ENCODE measurements around the gene DSP. TPM values are rescaled to one million over a fixed set of nuclear protein-coding genes. Genes with fewer than 3 reads are reported as not detected.

The DSP gene
- total and polyA plus RNA-seq, 4 experiments from 2014 or later, result not detected

- Histone ChIP-seq H3K27ac (ENCODE audit: low read depth, low read length) (no peak overlapping the region), H3K27me3 (ENCODE audit: insufficient read depth, low read length) (peaks cover 20% of the 10 kb centered on the region), H3K4me3 (ENCODE audit: low read length in 2 of 2) (no peak overlapping the region), H3K4me1 (ENCODE audit: insufficient read depth, low read length) (peaks cover 10% of the 10 kb centered on the region), H3K9me3 (ENCODE audit: control insufficient read depth in 1 of 2, low read length in 2 of 2) (no peaks in the 10 kb centered on the region), H3K36me3 (ENCODE audit: insufficient read depth, low read length) (no peaks in the 10 kb centered on the region)
- H3K9me3 Mint-ChIP-seq, result no peaks in the 10 kb centered on the region
- ChIA-PET POLR2A (ENCODE audit: partially characterized antibody) (no interaction called here), CTCF (ENCODE audit: partially characterized antibody) (interaction anchor here (1.5 kb wide), 1 partner anchor 10 kb away, joined by 3 read pairs; no protein-coding TSS in a partner anchor)
- intact Hi-C loops (cut with micrococcal nuclease), result no loop called here
- H3K27ac Mint-ChIP-seq, result no peak overlapping the region
- no peaks in the 10 kb centered on the region for H3K36me3 Mint-ChIP-seq
- no peak overlapping the region for H3K4me3 Mint-ChIP-seq
- peaks cover 49 to 50% of the 10 kb centered on the region in 2 donors for H3K27me3 Mint-ChIP-seq
- peaks cover 2 to 15% (median 6%) of the 10 kb centered on the region in 4 donors for H3K4me1 Mint-ChIP-seq
- DNase-seq, result no peak
Measured at GRCh38 chr6:7537565-7538174, 3.8 kb upstream of the DSP start.

- CTCF ChIA-PET (ENCODE audit: partially characterized antibody), result interaction anchor here (1.5 kb wide), 1 partner anchor 10 kb away, joined by 3 read pairs; no protein-coding TSS in a partner anchor
- Histone ChIP-seq H3K4me3 (ENCODE audit: low read length in 2 of 2) (no peak overlapping the region), H3K9me3 (ENCODE audit: control insufficient read depth in 1 of 2, low read length in 2 of 2) (no peaks in the 10 kb centered on the region), H3K27ac (ENCODE audit: low read depth, low read length) (no peak overlapping the region), H3K27me3 (ENCODE audit: insufficient read depth, low read length) (peaks cover 21% of the 10 kb centered on the region), H3K4me1 (ENCODE audit: insufficient read depth, low read length) (peaks cover 16% of the 10 kb centered on the region), H3K36me3 (ENCODE audit: insufficient read depth, low read length) (no peaks in the 10 kb centered on the region)
- Mint-ChIP-seq H3K9me3 (no peaks in the 10 kb centered on the region), H3K27me3 (peaks cover 48 to 50% of the 10 kb centered on the region in 2 donors), H3K4me3 (peak overlapping the region in 2 of 8 donors; percentile 21 to 28), H3K4me1 (peaks cover 2 to 15% (median 6%) of the 10 kb centered on the region in 4 donors), H3K27ac (no peak overlapping the region), H3K36me3 (no peaks in the 10 kb centered on the region)
- POLR2A ChIA-PET (ENCODE audit: partially characterized antibody), result no interaction called here
- intact Hi-C loops (cut with micrococcal nuclease), result no loop called here
- no peak for DNase-seq
Measured at GRCh38 chr6:7538484-7538883, 3.0 kb upstream of the DSP start.

GRCh38 chr6:7540595-7540994 lies 876 bp upstream of the DSP start:
- no peak for DNase-seq
- Mint-ChIP-seq H3K27me3 (peaks cover 55 to 56% of the 10 kb centered on the region in 2 donors), H3K4me1 (peaks cover 2 to 15% (median 8%) of the 10 kb centered on the region in 4 donors), H3K36me3 (no peaks in the 10 kb centered on the region), H3K27ac (no peak overlapping the region), H3K4me3 (peak overlapping the region; percentile 66 to 83 (median 74)), H3K9me3 (peaks cover 0 to 2% (median 0%) of the 10 kb centered on the region in 8 donors)
- Histone ChIP-seq H3K27me3 (ENCODE audit: insufficient read depth, low read length) (peaks cover 28% of the 10 kb centered on the region), H3K27ac (ENCODE audit: low read depth, low read length) (no peak overlapping the region), H3K9me3 (ENCODE audit: control insufficient read depth in 1 of 2, low read length in 2 of 2) (no peaks in the 10 kb centered on the region), H3K36me3 (ENCODE audit: insufficient read depth, low read length) (no peaks in the 10 kb centered on the region), H3K4me1 (ENCODE audit: insufficient read depth, low read length) (peaks cover 16% of the 10 kb centered on the region), H3K4me3 (ENCODE audit: low read length in 2 of 2) (no peak overlapping the region)
- CTCF ChIA-PET (ENCODE audit: partially characterized antibody), result no interaction called here
- POLR2A ChIA-PET (ENCODE audit: partially characterized antibody), result no interaction called here
- intact Hi-C loops (cut with micrococcal nuclease), result no loop called here

GRCh38 chr6:7542065-7542873 lies 798 bp downstream of the DSP start:
- H3K27ac ChIP-seq (ENCODE audit: low read depth, low read length), result no peak overlapping the region
- Mint-ChIP-seq H3K4me3 (peak overlapping the region; percentile 73 to 83 (median 79)), H3K27ac (no peak overlapping the region), H3K4me1 (peaks cover 2 to 15% (median 8%) of the 10 kb centered on the region in 4 donors), H3K9me3 (peaks cover 0 to 3% (median 0%) of the 10 kb centered on the region in 8 donors), H3K27me3 (peaks cover 55 to 58% of the 10 kb centered on the region in 2 donors), H3K36me3 (no peaks in the 10 kb centered on the region)
- ChIA-PET CTCF (ENCODE audit: partially characterized antibody) (no interaction called here), POLR2A (ENCODE audit: partially characterized antibody) (no interaction called here)
- H3K27me3 ChIP-seq (ENCODE audit: insufficient read depth, low read length), result peaks cover 33% of the 10 kb centered on the region
- H3K36me3 ChIP-seq (ENCODE audit: insufficient read depth, low read length), result no peaks in the 10 kb centered on the region
- H3K4me1 ChIP-seq (ENCODE audit: insufficient read depth, low read length), result peaks cover 16% of the 10 kb centered on the region
- intact Hi-C loops (cut with micrococcal nuclease), result no loop called here
- peak in 3 of 5 donors; percentile 5 to 34 (median 10) for DNase-seq
- H3K4me3 ChIP-seq (ENCODE audit: low read length in 2 of 2), result peak overlapping the region in 1 of 2 donors; percentile 39
- no peaks in the 10 kb centered on the region for H3K9me3 ChIP-seq (ENCODE audit: control insufficient read depth in 1 of 2, low read length in 2 of 2)

GRCh38 chr6:7542874-7543624 lies 1.6 kb downstream of the DSP start:
- H3K4me3 Mint-ChIP-seq, result peak overlapping the region in 7 of 8 donors; percentile 24 to 64 (median 49)
- H3K4me1 ChIP-seq (ENCODE audit: insufficient read depth, low read length), result peaks cover 16% of the 10 kb centered on the region
- no peak overlapping the region for H3K4me3 ChIP-seq (ENCODE audit: low read length in 2 of 2)
- H3K36me3 ChIP-seq (ENCODE audit: insufficient read depth, low read length), result no peaks in the 10 kb centered on the region
- H3K27me3 Mint-ChIP-seq, result peaks cover 53 to 55% of the 10 kb centered on the region in 2 donors
- ChIA-PET POLR2A (ENCODE audit: partially characterized antibody) (no interaction called here), CTCF (ENCODE audit: partially characterized antibody) (no interaction called here)
- intact Hi-C loops (cut with micrococcal nuclease), result no loop called here
- H3K9me3 ChIP-seq (ENCODE audit: control insufficient read depth in 1 of 2, low read length in 2 of 2), result no peaks in the 10 kb centered on the region
- peaks cover 2 to 15% (median 8%) of the 10 kb centered on the region in 4 donors for H3K4me1 Mint-ChIP-seq
- no peak overlapping the region for H3K27ac Mint-ChIP-seq
- peaks cover 33% of the 10 kb centered on the region for H3K27me3 ChIP-seq (ENCODE audit: insufficient read depth, low read length)
- H3K36me3 Mint-ChIP-seq, result no peaks in the 10 kb centered on the region
- no peak overlapping the region for H3K27ac ChIP-seq (ENCODE audit: low read depth, low read length)
- peaks cover 0 to 4% (median 0%) of the 10 kb centered on the region in 8 donors for H3K9me3 Mint-ChIP-seq
- peak in 1 of 5 donors; percentile 21 for DNase-seq

GRCh38 chr6:7543789-7544424 lies 2.4 kb downstream of the DSP start:
- peak overlapping the region in 2 of 7 donors; percentile 2 to 27 for H3K27ac Mint-ChIP-seq
- Histone ChIP-seq H3K9me3 (ENCODE audit: control insufficient read depth in 1 of 2, low read length in 2 of 2) (no peaks in the 10 kb centered on the region), H3K4me3 (ENCODE audit: low read length in 2 of 2) (no peak overlapping the region), H3K4me1 (ENCODE audit: insufficient read depth, low read length) (peaks cover 16% of the 10 kb centered on the region), H3K27me3 (ENCODE audit: insufficient read depth, low read length) (peaks cover 29% of the 10 kb centered on the region), H3K27ac (ENCODE audit: low read depth, low read length) (no peak overlapping the region), H3K36me3 (ENCODE audit: insufficient read depth, low read length) (no peaks in the 10 kb centered on the region)
- DNase-seq, result no peak
- H3K36me3 Mint-ChIP-seq, result no peaks in the 10 kb centered on the region
- peaks cover 49 to 50% of the 10 kb centered on the region in 2 donors for H3K27me3 Mint-ChIP-seq
- ChIA-PET POLR2A (ENCODE audit: partially characterized antibody) (no interaction called here), CTCF (ENCODE audit: partially characterized antibody) (no interaction called here)
- intact Hi-C loops (cut with micrococcal nuclease), result no loop called here
- peaks cover 0 to 4% (median 0%) of the 10 kb centered on the region in 8 donors for H3K9me3 Mint-ChIP-seq
- H3K4me1 Mint-ChIP-seq, result peaks cover 2 to 11% (median 7%) of the 10 kb centered on the region in 4 donors
- peak overlapping the region in 7 of 8 donors; percentile 17 to 71 (median 27) for H3K4me3 Mint-ChIP-seq

All from CD4-positive, alpha-beta memory T cell (primary cell).